Muscle of leg (tissue), 11 donors: Measurements from ENCODE around the gene CARD11. TPM values are rescaled to one million over a fixed set of nuclear protein-coding genes. Genes with fewer than 3 reads are reported as not detected.
A peak's percentile ranks its signal among the peaks of the same experiment; 100 is the strongest.

Experiments
- DNase-seq: peaks from one replicate; pipeline ENCODE4 v3.0.0; 2013
- H3K27ac ChIP-seq: one replicate; pipeline ENCODE4 v1.5.1; 2013; ENCODE audit warnings: mild to moderate bottlenecking, low read length, control low read depth
- H3K27me3 ChIP-seq: one replicate; pipeline ENCODE4 v1.6.1; 2013; ENCODE audit warnings: low read length; ENCODE audit not compliant: control insufficient read depth, insufficient read depth
- H3K36me3 ChIP-seq: one replicate; pipeline ENCODE4 v1.6.1; 2013; ENCODE audit warnings: low read length; ENCODE audit not compliant: control insufficient read depth, insufficient read depth
- H3K4me1 ChIP-seq: one replicate; pipeline ENCODE4 v1.6.1; 2013; ENCODE audit warnings: low read length; ENCODE audit not compliant: control insufficient read depth, insufficient read depth
- H3K4me3 ChIP-seq: one replicate; pipeline ENCODE4 v1.5.1; 2013; ENCODE audit warnings: low read length, control low read depth
- H3K9me3 ChIP-seq: replicated peaks from 2 replicates; pipeline ENCODE4 v1.6.1; 2013; ENCODE audit warnings: low read depth, low read length; ENCODE audit not compliant: control insufficient read depth
- WGBS: methylation state at CpG from one replicate; pipeline ENCODE4 v1.1.5; 2013; ENCODE audit warnings: missing lambda C conversion rate; ENCODE audit not compliant: insufficient coverage; 5-methylcytosine and 5-hydroxymethylcytosine counted together
- polyA plus RNA-seq, 8 donors: library from polyadenylated mRNA; unstranded; fragments of 120-200 nt; gene quantifications; one replicate each; pipeline versions ENCODE4 v1.2.1 to v1.2.3, GENCODE V29; 2013; ENCODE audit warnings: inconsistent platforms in 1 of 8, low replicate concordance in 1 of 8; ENCODE audit not compliant: insufficient read length in 8 of 8, insufficient read depth in 1 of 8
- total RNA-seq: library from RNA; stranded (reverse); fragments of 120-200 nt; gene quantifications from one replicate; pipeline ENCODE4 v1.2.4, GENCODE V29; 2013

Gene CARD11
- total and polyA plus RNA-seq, 9 donors: 0.09 to 0.55 (median 0.33) TPM

DNA sequence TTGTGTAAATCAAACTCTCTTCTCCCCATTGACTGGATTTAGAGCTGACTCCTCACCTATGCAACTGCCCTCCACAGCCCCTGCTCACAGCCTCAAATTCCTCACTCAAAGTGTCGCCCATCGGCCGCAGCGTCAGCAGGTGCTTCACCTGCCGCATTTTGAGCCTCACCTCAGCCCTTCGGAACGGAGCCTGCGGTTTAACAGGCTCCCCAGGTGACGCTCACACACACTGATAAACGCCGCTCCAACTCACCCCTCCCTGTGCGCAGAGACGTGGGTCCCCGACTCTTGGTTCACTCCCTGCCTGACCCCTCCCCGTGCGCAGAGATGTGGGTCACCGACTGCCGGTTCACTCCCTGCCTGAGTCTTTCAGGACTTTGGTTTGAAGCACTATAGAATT lies 57.1 kb downstream of the CARD11 start:
- no peak overlapping the region for H3K27ac ChIP-seq
- H3K9me3 ChIP-seq: no peaks in the 10 kb centered on the region
- no peak for DNase-seq
- WGBS: 90% methylated on average over 18 of the region's 18 CpGs
- no peaks in the 10 kb centered on the region for H3K4me1 ChIP-seq
- H3K4me3 ChIP-seq: no peak overlapping the region
- no peaks in the 10 kb centered on the region for H3K36me3 ChIP-seq
- peaks cover under 1% of the 10 kb centered on the region for H3K27me3 ChIP-seq

- no peak overlapping the region for H3K27ac ChIP-seq
- no peaks in the 10 kb centered on the region for H3K9me3 ChIP-seq
- H3K36me3 ChIP-seq: no peaks in the 10 kb centered on the region
- peaks cover 5% of the 10 kb centered on the region for H3K27me3 ChIP-seq
- DNase-seq: no peak
- no peak overlapping the region for H3K4me3 ChIP-seq
- H3K4me1 ChIP-seq: no peaks in the 10 kb centered on the region
- 81% methylated on average over 13 of the region's 14 CpGs for WGBS
These were observed 57.8 kb downstream of the CARD11 start for GRCh38 chr7:2985866-2986265.

DNA sequence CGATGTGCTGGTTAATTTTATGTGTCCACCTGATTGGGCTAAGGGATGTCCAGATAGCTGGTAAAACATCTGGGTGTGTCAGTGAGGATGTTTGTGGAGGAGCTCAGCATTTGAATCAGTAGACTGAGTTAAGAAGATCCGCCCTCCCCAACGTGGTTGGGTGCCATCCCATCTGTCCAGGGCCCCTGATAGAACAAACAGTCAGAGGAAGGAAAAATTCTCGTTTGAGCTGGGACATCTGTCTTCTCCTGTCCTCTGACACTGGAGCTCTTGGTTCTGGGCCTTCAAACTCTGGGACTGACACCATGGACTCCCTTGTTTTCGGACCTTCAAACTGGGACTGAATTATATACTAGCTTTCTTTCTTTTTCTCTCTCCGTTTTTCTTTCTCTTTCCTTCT lies 59.6 kb downstream of the CARD11 start:
- no peak for DNase-seq
- H3K4me1 ChIP-seq: no peaks in the 10 kb centered on the region
- H3K4me3 ChIP-seq: no peak overlapping the region
- no peaks in the 10 kb centered on the region for H3K9me3 ChIP-seq
- 73% methylated on average over 4 of the region's 6 CpGs for WGBS
- no peaks in the 10 kb centered on the region for H3K36me3 ChIP-seq
- H3K27ac ChIP-seq: no peak overlapping the region
- H3K27me3 ChIP-seq: peaks cover 19% of the 10 kb centered on the region

DNA sequence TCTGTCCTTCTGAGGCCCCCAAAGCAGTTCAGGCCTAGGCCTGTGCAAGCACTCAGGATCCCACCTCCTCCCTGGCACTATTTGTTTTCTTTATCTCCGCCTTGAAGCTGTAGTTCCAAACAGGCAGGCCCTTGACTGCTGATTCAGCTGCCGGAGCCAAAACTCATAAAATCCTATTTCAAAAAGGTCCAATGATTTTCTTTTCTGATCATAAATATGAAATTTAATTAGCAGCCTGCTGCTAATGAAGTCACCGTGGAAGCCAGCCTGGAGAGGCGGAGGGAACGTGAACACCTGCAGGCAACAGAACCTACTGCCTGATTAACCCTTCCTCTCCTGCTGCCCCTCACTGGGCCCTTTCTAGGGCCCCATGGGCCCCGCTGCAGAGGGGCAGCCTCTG lies 60.1 kb downstream of the CARD11 start:
- 67% methylated on average over 1 of the region's 6 CpGs for WGBS
- Histone ChIP-seq H3K4me1 (peaks cover 3% of the 10 kb centered on the region), H3K9me3 (no peaks in the 10 kb centered on the region), H3K27ac (no peak overlapping the region), H3K27me3 (peaks cover 24% of the 10 kb centered on the region), H3K36me3 (no peaks in the 10 kb centered on the region), H3K4me3 (no peak overlapping the region)
- DNase-seq: no peak

DNA sequence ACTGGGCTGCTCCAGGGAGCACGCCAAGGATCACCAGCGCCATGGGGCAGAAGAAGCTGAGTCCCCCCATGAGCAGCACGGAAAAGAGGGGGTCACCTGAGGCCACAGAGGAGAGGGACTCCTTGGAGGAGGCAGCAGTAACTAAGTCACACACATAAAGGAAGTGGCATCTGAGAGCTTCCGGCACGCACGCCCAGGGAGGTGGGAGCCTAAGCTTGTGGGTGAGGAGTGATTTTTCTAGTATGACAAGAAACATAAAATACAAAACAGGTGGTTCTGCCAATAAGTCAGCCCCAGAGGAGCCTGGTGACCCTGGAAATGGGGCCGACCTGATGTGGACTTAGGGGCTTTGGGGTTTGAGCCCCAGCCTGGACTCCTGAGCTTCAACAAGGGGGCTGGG lies 60.8 kb downstream of the CARD11 start:
- Histone ChIP-seq H3K27ac (no peak overlapping the region), H3K9me3 (no peaks in the 10 kb centered on the region), H3K27me3 (peaks cover 27% of the 10 kb centered on the region), H3K4me3 (no peak overlapping the region), H3K4me1 (peaks cover 3% of the 10 kb centered on the region), H3K36me3 (no peaks in the 10 kb centered on the region)
- no peak for DNase-seq
- WGBS: 86% methylated on average over 4 of the region's 7 CpGs

- Histone ChIP-seq H3K27ac (no peak overlapping the region), H3K27me3 (peaks cover 29% of the 10 kb centered on the region), H3K4me1 (peaks cover 3% of the 10 kb centered on the region), H3K4me3 (no peak overlapping the region), H3K9me3 (no peaks in the 10 kb centered on the region), H3K36me3 (no peaks in the 10 kb centered on the region)
- no peak for DNase-seq
- 91% methylated on average over 9 of the region's 11 CpGs for WGBS
These were observed 61.3 kb downstream of the CARD11 start for GRCh38 chr7:2982401-2982800.

- H3K27ac ChIP-seq: no peak overlapping the region
- H3K27me3 ChIP-seq: peaks cover 29% of the 10 kb centered on the region
- WGBS: 91% methylated on average over 5 of the region's 8 CpGs
- H3K9me3 ChIP-seq: no peaks in the 10 kb centered on the region
- H3K36me3 ChIP-seq: no peaks in the 10 kb centered on the region
- H3K4me3 ChIP-seq: no peak overlapping the region
- no peak for DNase-seq
- peaks cover 3% of the 10 kb centered on the region for H3K4me1 ChIP-seq
These were observed 62.6 kb downstream of the CARD11 start for GRCh38 chr7:2981103-2981480.

DNA sequence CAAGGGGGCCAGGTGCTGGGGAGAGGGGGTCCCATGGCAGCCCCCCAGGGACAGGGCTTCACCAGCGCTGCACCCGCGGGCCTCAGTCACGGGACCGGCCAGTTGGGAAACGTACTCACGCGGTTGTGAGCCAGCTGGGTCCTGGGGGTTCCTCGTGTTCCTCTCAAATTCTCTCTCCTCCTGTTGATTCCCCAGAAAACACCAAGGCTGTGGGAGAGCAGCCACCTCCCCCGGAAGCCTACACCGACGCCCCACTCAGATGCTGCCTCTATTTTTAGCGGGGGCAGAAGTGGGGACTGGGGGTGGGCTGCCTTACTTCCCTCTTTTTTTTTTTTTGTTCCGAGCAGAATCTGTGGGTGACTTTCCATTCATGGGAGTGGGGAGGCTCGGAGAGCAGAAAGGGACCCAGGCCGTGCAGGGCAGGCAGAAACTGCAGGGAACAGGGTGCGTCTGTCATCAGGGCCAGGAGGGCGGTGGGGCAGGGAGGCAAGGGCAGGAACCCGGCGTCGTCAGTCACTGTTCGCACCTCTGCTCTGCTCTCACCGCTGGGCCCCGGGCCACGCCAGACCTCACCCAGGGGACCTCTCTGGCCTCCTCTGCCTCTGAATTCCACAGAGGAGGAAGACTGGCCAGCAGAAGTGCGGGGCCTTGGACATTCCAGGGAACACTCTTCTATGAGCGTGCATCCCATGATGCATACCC lies 63.1 kb downstream of the CARD11 start:
- Histone ChIP-seq H3K27ac (no peak overlapping the region), H3K4me1 (peaks cover 3% of the 10 kb centered on the region), H3K9me3 (no peaks in the 10 kb centered on the region), H3K36me3 (no peaks in the 10 kb centered on the region), H3K27me3 (peaks cover 29% of the 10 kb centered on the region), H3K4me3 (no peak overlapping the region)
- 88% methylated on average over 5 of the region's 27 CpGs for WGBS
- DNase-seq: peak; percentile 24

GRCh38 chr7:2979951-2980350 lies 63.7 kb downstream of the CARD11 start:
- H3K9me3 ChIP-seq: no peaks in the 10 kb centered on the region
- DNase-seq: no peak
- no peak overlapping the region for H3K4me3 ChIP-seq
- WGBS: 62% methylated on average over 13 of the region's 13 CpGs
- peaks cover 29% of the 10 kb centered on the region for H3K27me3 ChIP-seq
- H3K4me1 ChIP-seq: peaks cover 3% of the 10 kb centered on the region
- no peaks in the 10 kb centered on the region for H3K36me3 ChIP-seq
- H3K27ac ChIP-seq: no peak overlapping the region

- no peak overlapping the region for H3K4me3 ChIP-seq
- peaks cover 29% of the 10 kb centered on the region for H3K27me3 ChIP-seq
- H3K9me3 ChIP-seq: no peaks in the 10 kb centered on the region
- no peaks in the 10 kb centered on the region for H3K36me3 ChIP-seq
- DNase-seq: no peak
- H3K27ac ChIP-seq: no peak overlapping the region
- H3K4me1 ChIP-seq: peaks cover 3% of the 10 kb centered on the region
- 37% methylated on average over 12 of the region's 13 CpGs for WGBS
These were observed 64.5 kb downstream of the CARD11 start for GRCh38 chr7:2979201-2979631.

DNA sequence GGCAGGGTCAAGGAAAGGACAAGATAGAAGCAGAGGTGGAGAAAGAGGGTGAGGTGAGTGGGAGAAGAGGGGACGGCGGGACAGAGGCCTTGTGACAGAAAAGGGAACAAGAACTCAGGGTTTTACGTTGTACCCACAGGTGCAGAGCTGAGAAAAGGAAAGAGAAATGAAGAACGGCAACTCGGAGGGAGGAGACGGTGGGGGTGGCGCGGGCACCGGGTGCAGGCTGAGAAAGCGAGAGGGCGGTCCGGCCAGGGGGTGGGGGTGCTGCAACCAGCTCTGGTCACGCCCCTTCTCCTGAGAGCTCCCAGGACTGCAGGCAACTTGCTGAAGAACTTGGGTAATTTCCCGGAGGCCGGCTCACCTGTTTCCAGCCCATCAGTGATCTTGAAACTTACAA lies 65.3 kb downstream of the CARD11 start:
- H3K9me3 ChIP-seq: no peaks in the 10 kb centered on the region
- peaks cover 29% of the 10 kb centered on the region for H3K27me3 ChIP-seq
- H3K4me3 ChIP-seq: no peak overlapping the region
- DNase-seq: peak; percentile 22
- no peak overlapping the region for H3K27ac ChIP-seq
- WGBS: 9% methylated on average over 14 of the region's 15 CpGs
- peaks cover 3% of the 10 kb centered on the region for H3K4me1 ChIP-seq
- no peaks in the 10 kb centered on the region for H3K36me3 ChIP-seq
